Activated CD8-positive, alpha-beta T cell treated with anti-CD3 and anti-CD28 coated beads, Interleukin-2, amount 10 ng/mL, durations not matched to agents 7 days and 5 days (primary cell): ENCODE measurements around the gene LHPP. TPM values are rescaled to one million over a fixed set of nuclear protein-coding genes. Genes with fewer than 3 reads are reported as not detected.
"Not testable (repeated sequence)": the region's sequence is repeated elsewhere in the genome, so short reads cannot be mapped to it uniquely, and the experiment has no call there.

ENCODE experiments used
- ATAC-seq: fragments of 150-1000 bp; cut with Tn5 transposase; one replicate; pipeline ENCODE4 v1.10.0; 2021; ENCODE audit warnings: moderate library complexity
- CTCF ChIA-PET: fragments of 350-600 bp; sonication (Branson Sonifier 250); formaldehyde crosslinking; loops from one replicate; lab custom pipeline; 2021; ENCODE audit warnings: antibody characterized with exemption; lab: Charles Lee
- POLR2A ChIA-PET: fragments of 350-600 bp; sonication (Branson Sonifier 250); formaldehyde crosslinking; loops from one replicate; lab custom pipeline; 2021; ENCODE audit warnings: antibody characterized with exemption; lab: Charles Lee
- DNase-seq: peaks from one replicate; pipeline ENCODE4 v3.0.0-alpha.2; 2020
- H3K27ac Mint-ChIP-seq: one replicate; pipeline ENCODE4 v1.8.0; 2021; ENCODE audit warnings: mild to moderate bottlenecking, mixed read lengths
- H3K27me3 Mint-ChIP-seq: one replicate; pipeline ENCODE4 v1.8.0; 2021; ENCODE audit warnings: low read depth, mixed read lengths
- H3K36me3 Mint-ChIP-seq: one replicate; pipeline ENCODE4 v1.8.0; 2021; ENCODE audit warnings: low read depth, mixed read lengths
- H3K4me1 Mint-ChIP-seq: one replicate; pipeline ENCODE4 v1.8.0; 2021; ENCODE audit warnings: low read depth, mixed read lengths
- H3K4me3 Mint-ChIP-seq: one replicate; pipeline ENCODE4 v1.8.0; 2021; ENCODE audit warnings: mild to moderate bottlenecking, mixed read lengths
- H3K9me3 Mint-ChIP-seq: one replicate; pipeline ENCODE4 v1.8.0; 2022; ENCODE audit warnings: mixed read lengths; ENCODE audit not compliant: insufficient read depth
- total RNA-seq, 2 experiments: library from RNA; stranded (reverse); gene quantifications; one replicate each; pipeline ENCODE4 v1.2.3, GENCODE V29; 2021

Gene LHPP
- total RNA-seq, 2 experiments from 2014 or later = 24.7 to 25.7 TPM

- Mint-ChIP-seq H3K27me3 (no peaks in the 10 kb centered on the region), H3K27ac (no peak overlapping the region), H3K4me3 (no peak overlapping the region), H3K4me1 (no peaks in the 10 kb centered on the region), H3K9me3 (peaks cover 5% of the 10 kb centered on the region), H3K36me3 (peaks cover 3% of the 10 kb centered on the region)
- ATAC-seq (no peak), DNase-seq (no peak)
- CTCF ChIA-PET = no interaction called here
- POLR2A ChIA-PET = no interaction called here
Observed at GRCh38 chr10:124576526-124577420, 115.2 kb downstream of the LHPP start.

DNA sequence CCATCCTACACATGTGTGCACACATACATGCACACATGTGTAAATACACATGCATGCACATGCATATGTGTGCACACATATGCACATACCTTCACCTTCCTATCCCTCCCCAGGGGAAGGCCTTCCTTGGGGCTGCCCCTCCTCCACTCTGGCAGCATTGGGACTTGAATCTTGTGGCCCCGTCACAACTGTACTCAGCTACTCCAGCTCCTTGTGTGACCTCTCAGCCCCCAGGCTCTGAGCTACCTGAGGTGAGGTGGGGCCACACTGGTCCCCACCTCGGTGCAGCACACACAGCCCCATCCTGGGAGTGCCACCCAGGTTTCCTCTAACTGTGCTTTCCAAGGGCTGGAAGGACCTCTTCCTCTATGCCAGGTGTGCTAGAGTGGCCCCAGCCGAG is 116.0 kb downstream of the LHPP start:
- H3K27ac Mint-ChIP-seq = no peak overlapping the region
- no peaks in the 10 kb centered on the region for H3K27me3 Mint-ChIP-seq
- no peak for DNase-seq
- no peaks in the 10 kb centered on the region for H3K4me1 Mint-ChIP-seq
- peaks cover 5% of the 10 kb centered on the region for H3K9me3 Mint-ChIP-seq
- no peak overlapping the region for H3K4me3 Mint-ChIP-seq
- ChIA-PET CTCF (no interaction called here), POLR2A (no interaction called here)
- peaks cover 3% of the 10 kb centered on the region for H3K36me3 Mint-ChIP-seq
- ATAC-seq = no peak

GRCh38 chr10:124578231-124579010 is 116.8 kb downstream of the LHPP start:
- ATAC-seq = no peak
- H3K4me1 Mint-ChIP-seq = no peaks in the 10 kb centered on the region
- no peak for DNase-seq
- H3K36me3 Mint-ChIP-seq = peaks cover 3% of the 10 kb centered on the region
- H3K27ac Mint-ChIP-seq = no peak overlapping the region
- H3K27me3 Mint-ChIP-seq = no peaks in the 10 kb centered on the region
- no peak overlapping the region for H3K4me3 Mint-ChIP-seq
- ChIA-PET POLR2A (no interaction called here), CTCF (no interaction called here)
- peaks cover 5% of the 10 kb centered on the region for H3K9me3 Mint-ChIP-seq

- Mint-ChIP-seq H3K4me1 (no peaks in the 10 kb centered on the region), H3K4me3 (no peak overlapping the region), H3K27ac (no peak overlapping the region), H3K9me3 (peaks cover 8% of the 10 kb centered on the region), H3K36me3 (peaks cover 3% of the 10 kb centered on the region), H3K27me3 (no peaks in the 10 kb centered on the region)
- ATAC-seq (no peak), DNase-seq (no peak)
- POLR2A ChIA-PET = no interaction called here
- CTCF ChIA-PET = no interaction called here
Observed at GRCh38 chr10:124579011-124579399, 117.4 kb downstream of the LHPP start.

GRCh38 chr10:124586142-124586541 is 124.5 kb downstream of the LHPP start:
- ChIA-PET POLR2A (no interaction called here), CTCF (no interaction called here)
- ATAC-seq = no peak
- DNase-seq = no peak
- H3K4me3 Mint-ChIP-seq = no peak overlapping the region
- H3K27me3 Mint-ChIP-seq = no peaks in the 10 kb centered on the region
- H3K4me1 Mint-ChIP-seq = no peaks in the 10 kb centered on the region
- H3K9me3 Mint-ChIP-seq = peaks cover 5% of the 10 kb centered on the region
- H3K27ac Mint-ChIP-seq = no peak overlapping the region
- no peaks in the 10 kb centered on the region for H3K36me3 Mint-ChIP-seq

- Mint-ChIP-seq H3K27me3 (no peaks in the 10 kb centered on the region), H3K9me3 (peaks cover 3% of the 10 kb centered on the region), H3K4me3 (no peak overlapping the region), H3K27ac (no peak overlapping the region), H3K36me3 (no peaks in the 10 kb centered on the region), H3K4me1 (no peaks in the 10 kb centered on the region)
- POLR2A ChIA-PET = no interaction called here
- no peak for ATAC-seq
- CTCF ChIA-PET = no interaction called here
- DNase-seq = no peak
Observed at GRCh38 chr10:124587811-124588211, 126.2 kb downstream of the LHPP start.

- H3K27me3 Mint-ChIP-seq, ATAC-seq, H3K9me3 Mint-ChIP-seq, POLR2A ChIA-PET, H3K4me1 Mint-ChIP-seq, H3K27ac Mint-ChIP-seq, DNase-seq, CTCF ChIA-PET, H3K4me3 Mint-ChIP-seq, H3K36me3 Mint-ChIP-seq: not testable (repeated sequence)
Observed at GRCh38 chr10:124588341-124588735, 126.7 kb downstream of the LHPP start.

GRCh38 chr10:124588736-124589490 is 127.3 kb downstream of the LHPP start:
- CTCF ChIA-PET = no interaction called here
- Mint-ChIP-seq H3K9me3 (peaks cover under 1% of the 10 kb centered on the region), H3K4me3 (no peak overlapping the region)

GRCh38 chr10:124589491-124590041 is 127.9 kb downstream of the LHPP start:
- DNase-seq = no peak
- Mint-ChIP-seq H3K4me3 (no peak overlapping the region), H3K4me1 (no peaks in the 10 kb centered on the region), H3K27ac (no peak overlapping the region), H3K27me3 (no peaks in the 10 kb centered on the region), H3K9me3 (no peaks in the 10 kb centered on the region), H3K36me3 (no peaks in the 10 kb centered on the region)
- POLR2A ChIA-PET = no interaction called here
- CTCF ChIA-PET = no interaction called here
- ATAC-seq = no peak

More at GRCh38 chr10:124588736-124589490, 127.3 kb downstream of the LHPP start:
- Mint-ChIP-seq H3K27me3 (no peaks in the 10 kb centered on the region), H3K4me1 (no peaks in the 10 kb centered on the region), H3K36me3 (no peaks in the 10 kb centered on the region), H3K27ac (no peak overlapping the region)
- POLR2A ChIA-PET = no interaction called here
- ATAC-seq (no peak), DNase-seq (no peak)

DNA sequence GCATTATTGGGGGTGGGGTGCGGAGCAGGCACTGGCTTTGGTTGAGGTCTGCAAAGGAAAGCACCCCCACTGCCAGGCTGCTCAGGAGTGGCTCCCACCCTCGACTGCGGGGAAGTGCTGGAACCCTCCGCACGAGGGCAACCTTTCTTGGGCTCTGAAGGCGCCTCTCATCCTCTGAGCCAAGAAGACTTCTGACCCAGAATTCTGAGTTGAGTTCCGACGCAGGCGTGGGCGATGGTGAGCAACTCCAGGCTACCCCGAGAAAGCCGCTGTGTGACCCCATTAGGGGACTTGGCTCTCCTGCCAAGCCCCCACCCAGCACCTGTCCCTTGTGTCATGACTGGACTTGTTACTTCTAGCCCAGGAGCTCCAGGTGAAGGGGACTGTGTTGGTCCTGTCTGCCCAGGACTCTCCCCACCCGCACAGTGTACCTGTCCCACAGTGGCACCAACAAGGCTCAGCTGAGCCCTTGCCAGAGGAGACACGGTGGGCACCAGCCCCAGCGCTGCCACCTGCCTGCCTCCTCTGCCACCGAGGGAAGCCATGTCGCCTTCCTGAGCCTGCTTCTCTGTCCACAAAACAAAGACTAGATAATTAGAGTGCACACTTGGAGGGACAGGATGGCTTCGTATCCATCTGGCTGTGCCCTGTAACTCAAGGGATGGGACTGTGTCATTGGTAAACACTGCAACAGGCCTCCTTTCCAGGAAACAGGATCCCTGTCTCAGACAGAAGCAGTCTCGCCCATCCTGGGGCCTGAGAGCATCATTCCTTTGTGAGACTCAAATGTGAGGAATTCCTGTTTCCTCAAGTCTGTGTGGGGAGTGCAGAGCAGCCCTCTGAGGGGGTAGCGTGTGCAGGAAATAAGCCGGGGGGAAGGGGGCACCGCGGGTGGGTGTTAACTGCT is 128.8 kb downstream of the LHPP start:
- Mint-ChIP-seq H3K27ac (no peak overlapping the region), H3K27me3 (no peaks in the 10 kb centered on the region), H3K9me3 (no peaks in the 10 kb centered on the region), H3K36me3 (no peaks in the 10 kb centered on the region), H3K4me3 (no peak overlapping the region), H3K4me1 (no peaks in the 10 kb centered on the region)
- POLR2A ChIA-PET = no interaction called here
- no peak for DNase-seq
- no peak for ATAC-seq
- CTCF ChIA-PET = no interaction called here

DNA sequence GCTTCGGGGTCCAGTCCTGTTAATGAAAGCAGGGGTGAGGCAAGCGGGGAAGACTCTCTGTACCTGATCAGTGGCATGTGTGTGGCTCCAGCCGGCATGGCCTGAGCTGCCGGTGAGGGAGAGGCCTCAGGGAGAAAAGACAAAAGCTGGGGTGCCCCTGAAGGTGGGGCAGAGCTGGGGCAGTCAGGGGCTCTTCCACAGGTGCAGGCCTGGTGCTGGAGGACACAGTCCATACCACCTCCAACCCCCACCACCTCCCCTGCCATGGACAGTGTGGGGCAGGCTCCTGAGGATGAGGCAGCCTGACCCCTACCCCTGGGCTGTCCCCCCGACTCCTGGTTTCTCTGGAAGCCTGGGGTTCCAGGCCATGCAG is 129.5 kb downstream of the LHPP start:
- DNase-seq (no peak), ATAC-seq (no peak)
- no peaks in the 10 kb centered on the region for H3K9me3 Mint-ChIP-seq
- no peaks in the 10 kb centered on the region for H3K4me1 Mint-ChIP-seq
- CTCF ChIA-PET = no interaction called here
- H3K4me3 Mint-ChIP-seq = no peak overlapping the region
- no peaks in the 10 kb centered on the region for H3K27me3 Mint-ChIP-seq
- H3K36me3 Mint-ChIP-seq = no peaks in the 10 kb centered on the region
- POLR2A ChIA-PET = no interaction called here
- no peak overlapping the region for H3K27ac Mint-ChIP-seq
